T-helper 1 cell treated with Interleukin-12 subunit alpha and Interleukin-12 subunit beta and Interleukin-4 antibody, amounts not matched to agents 30 μg/mL and 1 μg/mL, for 36 hours (primary cell): ENCODE measurements around the gene LNX1.
"Not testable (repeated sequence)": the region's sequence is repeated elsewhere in the genome, so short reads cannot be mapped to it uniquely, and the experiment has no call there.

Experiments used
- H3K27ac Mint-ChIP-seq: one replicate; pipeline ENCODE4 v1.8.0; 2021; ENCODE audit warnings: mild to moderate bottlenecking, mixed read lengths
- H3K27me3 Mint-ChIP-seq: one replicate; pipeline ENCODE4 v1.8.0; 2021; ENCODE audit warnings: low read depth, mixed read lengths
- H3K36me3 Mint-ChIP-seq: one replicate; pipeline ENCODE4 v1.8.0; 2021; ENCODE audit warnings: low read depth, mixed read lengths
- H3K4me1 Mint-ChIP-seq: one replicate; pipeline ENCODE4 v1.8.0; 2021; ENCODE audit warnings: low read depth, mixed read lengths
- H3K4me3 Mint-ChIP-seq: one replicate; pipeline ENCODE4 v1.8.0; 2021; ENCODE audit warnings: mild to moderate bottlenecking, moderate library complexity, mixed read lengths
- H3K9me3 Mint-ChIP-seq: one replicate; pipeline ENCODE4 v1.8.0; 2021; ENCODE audit warnings: mixed read lengths

LNX1 gene

GRCh38 chr4:53477636-53478035 lies 113.7 kb downstream of the LNX1 start:
- Mint-ChIP-seq H3K36me3 (no peaks in the 10 kb centered on the region), H3K4me3 (no peak overlapping the region), H3K27me3 (no peaks in the 10 kb centered on the region), H3K4me1 (no peaks in the 10 kb centered on the region), H3K9me3 (no peaks in the 10 kb centered on the region), H3K27ac (no peak overlapping the region)

DNA sequence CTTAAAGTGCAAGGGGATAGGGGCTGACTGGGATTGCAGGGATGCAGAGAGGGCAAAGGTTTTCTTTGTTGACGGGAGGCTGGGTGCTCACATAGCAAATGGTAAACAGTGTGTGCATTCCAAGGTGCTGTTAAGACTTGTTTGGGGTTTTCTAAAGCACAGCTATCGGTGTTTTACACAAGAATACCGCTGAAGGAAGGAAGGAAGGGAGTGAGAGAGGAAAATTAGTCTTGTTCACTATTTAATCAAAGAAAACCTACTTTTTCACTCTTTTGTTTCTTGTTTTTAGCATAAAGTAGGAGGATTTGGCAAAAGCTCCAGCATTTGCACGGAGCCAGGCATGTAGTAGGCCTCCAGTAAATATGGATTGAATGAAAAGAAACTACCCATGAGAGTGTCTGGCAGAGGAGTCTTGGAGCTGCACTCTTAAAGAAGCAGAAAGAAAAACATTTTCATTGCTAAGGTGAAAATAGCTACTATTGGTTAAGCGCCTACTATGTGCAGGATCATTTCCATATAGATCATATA lies 114.2 kb downstream of the LNX1 start:
- Mint-ChIP-seq H3K27ac (no peak overlapping the region), H3K36me3 (no peaks in the 10 kb centered on the region), H3K4me1 (no peaks in the 10 kb centered on the region), H3K9me3 (no peaks in the 10 kb centered on the region), H3K4me3 (no peak overlapping the region), H3K27me3 (no peaks in the 10 kb centered on the region)

DNA sequence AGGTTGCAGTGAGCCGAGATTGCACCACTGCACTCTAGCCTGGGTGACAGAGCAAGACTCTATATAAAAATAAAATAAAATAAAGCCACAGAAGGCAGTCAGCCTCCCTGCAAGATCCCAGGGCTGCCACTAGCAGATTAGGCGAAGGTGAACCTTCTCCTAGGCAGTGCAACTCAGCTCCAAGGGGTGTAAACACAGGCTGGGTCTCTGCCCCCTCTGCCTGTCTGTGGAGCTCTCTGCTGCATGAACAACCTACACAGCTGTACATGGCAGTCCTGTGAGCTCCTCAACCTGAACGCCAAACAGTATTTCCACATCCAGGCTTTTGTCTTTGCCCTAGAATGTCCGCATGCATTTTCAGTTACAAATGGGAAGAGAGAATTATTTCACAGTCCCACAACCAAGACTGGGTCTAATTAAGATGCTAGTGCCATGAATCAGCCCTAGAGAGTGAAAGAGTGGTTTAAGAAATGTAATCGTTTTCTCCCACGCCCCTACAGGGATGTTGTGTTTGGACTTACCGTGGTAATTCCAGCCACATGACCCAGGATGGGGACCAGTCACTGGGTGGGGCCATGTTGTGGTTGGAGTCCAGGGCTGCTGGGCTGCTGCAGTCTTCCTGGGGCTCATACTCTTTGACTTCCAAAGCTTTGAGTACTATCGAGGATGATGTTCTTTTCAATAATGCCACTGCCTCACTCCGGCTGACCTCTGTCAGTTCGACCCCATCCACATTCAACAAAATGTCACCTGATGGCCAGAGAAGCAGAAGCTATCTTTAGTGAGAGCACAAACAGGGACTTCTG lies 114.9 kb downstream of the LNX1 start:
- Mint-ChIP-seq H3K4me1 (no peaks in the 10 kb centered on the region), H3K27me3 (no peaks in the 10 kb centered on the region), H3K36me3 (no peaks in the 10 kb centered on the region), H3K9me3 (no peaks in the 10 kb centered on the region), H3K27ac (no peak overlapping the region), H3K4me3 (no peak overlapping the region)

DNA sequence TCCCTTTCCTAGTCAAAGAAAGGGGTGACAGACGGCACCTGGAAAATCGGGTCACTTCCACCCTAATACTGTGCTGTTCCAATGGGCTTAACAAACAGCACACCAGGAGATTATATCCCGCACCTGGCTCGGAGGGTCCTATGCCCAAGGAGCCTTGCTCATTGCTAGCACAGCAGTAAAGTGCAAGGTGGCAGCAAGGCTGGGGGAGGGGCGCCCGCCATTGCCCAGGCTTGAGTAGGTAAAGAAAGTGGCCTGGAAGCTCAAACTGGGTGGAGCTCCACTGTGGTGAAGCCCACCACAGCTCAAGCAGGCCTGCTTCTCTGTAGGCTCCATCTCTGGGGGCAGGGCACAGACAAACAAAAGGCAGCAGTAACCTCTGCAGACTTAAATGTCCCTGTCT lies 124.7 kb downstream of the LNX1 start:
- H3K9me3 Mint-ChIP-seq = peaks cover 22% of the 10 kb centered on the region
- not testable (repeated sequence) for H3K27me3 Mint-ChIP-seq, H3K27ac Mint-ChIP-seq, H3K4me3 Mint-ChIP-seq, H3K4me1 Mint-ChIP-seq
- H3K36me3 Mint-ChIP-seq = peaks cover 11% of the 10 kb centered on the region

DNA sequence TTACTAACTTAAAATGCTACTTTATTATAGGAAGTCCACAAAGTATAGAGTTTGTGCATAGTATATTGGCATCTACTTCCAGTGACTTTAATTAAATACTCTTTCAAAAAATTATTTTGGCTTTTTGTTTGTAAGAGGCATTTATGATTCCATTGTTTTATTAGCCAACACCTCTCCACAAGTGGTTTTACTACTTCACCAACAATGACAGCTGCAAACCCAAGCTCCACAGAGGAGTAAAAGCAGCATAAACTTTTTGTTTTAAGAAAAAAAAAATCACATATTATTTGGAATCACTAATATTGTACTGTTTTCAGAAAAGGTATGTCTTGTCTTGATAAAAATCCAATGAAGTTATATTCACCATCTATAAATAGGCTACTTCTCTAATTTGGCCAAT lies 125.4 kb downstream of the LNX1 start:
- no peaks in the 10 kb centered on the region for H3K27me3 Mint-ChIP-seq
- no peaks in the 10 kb centered on the region for H3K4me1 Mint-ChIP-seq
- peaks cover 11% of the 10 kb centered on the region for H3K36me3 Mint-ChIP-seq
- H3K27ac Mint-ChIP-seq = no peak overlapping the region
- no peak overlapping the region for H3K4me3 Mint-ChIP-seq
- peaks cover 22% of the 10 kb centered on the region for H3K9me3 Mint-ChIP-seq

GRCh38 chr4:53465281-53465680 lies 126.0 kb downstream of the LNX1 start:
- no peak overlapping the region for H3K27ac Mint-ChIP-seq
- peaks cover 22% of the 10 kb centered on the region for H3K9me3 Mint-ChIP-seq
- H3K27me3 Mint-ChIP-seq = no peaks in the 10 kb centered on the region
- no peaks in the 10 kb centered on the region for H3K4me1 Mint-ChIP-seq
- H3K36me3 Mint-ChIP-seq = peaks cover 14% of the 10 kb centered on the region
- no peak overlapping the region for H3K4me3 Mint-ChIP-seq

DNA sequence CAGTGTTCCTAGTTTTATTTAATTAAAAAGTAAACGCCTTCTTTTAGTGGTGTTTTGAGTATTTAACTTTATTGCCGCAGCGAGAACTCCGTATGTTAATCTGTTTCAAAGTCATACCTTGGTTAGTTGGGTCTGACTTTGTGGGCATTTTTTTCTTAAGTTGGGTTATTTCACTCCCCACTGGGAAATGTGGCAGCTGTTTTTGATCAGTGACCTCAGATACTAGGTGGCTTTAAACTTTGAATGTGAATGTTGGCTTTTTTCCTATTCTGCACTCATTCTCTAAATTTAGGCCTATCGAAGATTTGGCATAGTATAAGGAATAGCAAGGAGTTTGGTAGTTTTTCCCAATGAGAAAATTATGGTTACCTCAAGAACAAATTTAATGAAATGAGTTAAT lies 127.9 kb downstream of the LNX1 start:
- no peaks in the 10 kb centered on the region for H3K4me1 Mint-ChIP-seq
- H3K4me3 Mint-ChIP-seq = no peak overlapping the region
- H3K27me3 Mint-ChIP-seq = no peaks in the 10 kb centered on the region
- H3K36me3 Mint-ChIP-seq = peaks cover 21% of the 10 kb centered on the region
- no peak overlapping the region for H3K27ac Mint-ChIP-seq
- peaks cover 14% of the 10 kb centered on the region for H3K9me3 Mint-ChIP-seq

- Mint-ChIP-seq H3K9me3 (no peaks in the 10 kb centered on the region), H3K27me3 (no peaks in the 10 kb centered on the region), H3K36me3 (peaks cover 25% of the 10 kb centered on the region), H3K27ac (no peak overlapping the region), H3K4me3 (no peak overlapping the region), H3K4me1 (no peaks in the 10 kb centered on the region)
Measured at GRCh38 chr4:53461244-53461643, 130.0 kb downstream of the LNX1 start.

GRCh38 chr4:53459548-53459947 lies 131.7 kb downstream of the LNX1 start:
- H3K27ac Mint-ChIP-seq = no peak overlapping the region
- no peaks in the 10 kb centered on the region for H3K27me3 Mint-ChIP-seq
- no peaks in the 10 kb centered on the region for H3K9me3 Mint-ChIP-seq
- H3K36me3 Mint-ChIP-seq = peaks cover 38% of the 10 kb centered on the region
- no peaks in the 10 kb centered on the region for H3K4me1 Mint-ChIP-seq
- H3K4me3 Mint-ChIP-seq = no peak overlapping the region

- no peak overlapping the region for H3K4me3 Mint-ChIP-seq
- no peaks in the 10 kb centered on the region for H3K27me3 Mint-ChIP-seq
- no peak overlapping the region for H3K27ac Mint-ChIP-seq
- no peaks in the 10 kb centered on the region for H3K4me1 Mint-ChIP-seq
- peaks cover 35% of the 10 kb centered on the region for H3K36me3 Mint-ChIP-seq
- H3K9me3 Mint-ChIP-seq = no peaks in the 10 kb centered on the region
Measured at GRCh38 chr4:53456178-53456577, 135.1 kb downstream of the LNX1 start.

DNA sequence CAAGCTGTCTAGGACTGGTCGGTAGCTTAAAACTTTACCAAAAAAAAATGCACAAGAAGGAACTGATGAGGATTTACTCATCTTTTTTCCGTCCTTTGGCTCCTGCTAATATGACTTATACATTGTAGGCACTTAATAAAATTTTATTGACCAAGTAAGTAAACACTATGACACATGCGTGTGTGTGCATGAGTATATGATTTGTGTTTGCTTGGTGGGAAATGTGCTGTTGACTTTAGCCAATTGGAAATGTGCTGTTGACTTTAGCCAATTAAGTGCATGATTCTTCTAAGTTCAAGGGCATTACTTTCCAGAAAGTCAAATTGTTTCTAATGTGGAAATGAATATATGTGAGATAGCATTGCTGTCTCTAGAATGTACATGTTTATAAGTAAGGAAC lies 135.5 kb downstream of the LNX1 start:
- no peak overlapping the region for H3K27ac Mint-ChIP-seq
- peaks cover 34% of the 10 kb centered on the region for H3K36me3 Mint-ChIP-seq
- no peaks in the 10 kb centered on the region for H3K27me3 Mint-ChIP-seq
- H3K9me3 Mint-ChIP-seq = no peaks in the 10 kb centered on the region
- no peak overlapping the region for H3K4me3 Mint-ChIP-seq
- H3K4me1 Mint-ChIP-seq = peaks cover under 1% of the 10 kb centered on the region

DNA sequence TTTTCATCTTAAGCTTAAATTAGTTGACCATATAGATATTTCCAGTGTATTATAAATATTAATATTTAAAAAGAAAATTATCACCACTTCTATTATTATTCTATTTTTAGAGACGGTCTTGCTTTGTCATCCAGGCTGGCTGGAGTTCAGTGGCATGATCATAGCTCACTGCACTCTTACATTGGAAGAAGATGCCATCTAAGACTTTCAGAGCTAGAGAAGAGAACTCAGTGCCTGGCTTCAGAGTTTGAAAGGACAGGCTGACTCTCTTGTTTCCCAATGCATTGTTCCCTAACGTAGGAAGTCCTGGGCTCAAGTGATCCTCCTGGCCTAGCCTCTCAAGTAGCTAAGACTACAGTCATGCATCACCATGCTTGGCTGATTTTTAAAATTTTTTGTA lies 137.9 kb downstream of the LNX1 start:
- Mint-ChIP-seq H3K36me3 (peaks cover 25% of the 10 kb centered on the region), H3K27me3 (no peaks in the 10 kb centered on the region), H3K27ac (no peak overlapping the region), H3K9me3 (no peaks in the 10 kb centered on the region), H3K4me3 (no peak overlapping the region), H3K4me1 (peaks cover 5% of the 10 kb centered on the region)

- Mint-ChIP-seq H3K4me1 (peaks cover 5% of the 10 kb centered on the region), H3K9me3 (no peaks in the 10 kb centered on the region), H3K27me3 (no peaks in the 10 kb centered on the region), H3K36me3 (peaks cover 25% of the 10 kb centered on the region), H3K4me3 (no peak overlapping the region), H3K27ac (no peak overlapping the region)
Measured at GRCh38 chr4:53450773-53451172, 140.5 kb downstream of the LNX1 start.

DNA sequence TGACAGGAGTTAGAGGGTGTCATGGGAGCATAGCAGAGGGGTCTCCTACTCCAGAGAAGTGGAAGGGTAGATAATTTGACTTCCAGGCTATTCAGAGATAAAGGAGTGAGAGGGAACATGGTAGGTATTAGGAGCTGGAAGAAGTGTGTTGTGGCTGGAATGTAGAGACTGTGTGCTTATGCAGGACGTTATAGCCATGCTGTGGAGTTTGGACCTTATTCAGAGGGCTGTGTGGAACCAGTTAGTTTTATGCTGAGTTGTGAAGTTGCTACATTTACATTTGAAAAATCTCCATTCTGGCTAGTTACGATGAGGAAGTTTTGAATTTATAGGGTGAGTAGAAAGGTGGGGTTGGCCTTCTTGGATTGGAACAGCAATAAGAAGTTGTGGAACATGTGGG lies 146.3 kb downstream of the LNX1 start:
- Mint-ChIP-seq H3K27me3 (no peaks in the 10 kb centered on the region), H3K36me3 (peaks cover 31% of the 10 kb centered on the region), H3K4me1 (peaks cover 2% of the 10 kb centered on the region), H3K27ac (no peak overlapping the region), H3K9me3 (no peaks in the 10 kb centered on the region), H3K4me3 (no peak overlapping the region)

DNA sequence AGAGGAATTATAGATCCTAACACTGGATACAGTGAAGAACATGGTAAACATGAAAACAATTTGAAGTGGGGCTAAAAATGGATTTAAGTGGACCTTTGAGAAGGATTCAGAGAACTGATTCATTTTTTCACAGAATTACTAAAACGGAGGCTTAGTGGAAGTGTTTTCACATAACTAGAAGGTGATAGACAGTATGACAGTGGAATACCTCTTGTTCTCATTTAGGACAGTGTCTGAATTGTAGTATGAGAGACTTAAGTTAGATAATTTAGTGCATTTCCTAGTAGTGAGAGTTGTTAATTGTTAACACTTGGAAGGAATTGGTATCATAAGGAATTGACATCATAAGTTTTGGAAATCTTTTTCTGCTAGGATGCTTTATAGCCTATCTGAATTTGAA lies 149.7 kb downstream of the LNX1 start:
- Mint-ChIP-seq H3K27me3 (no peaks in the 10 kb centered on the region), H3K4me1 (peaks cover 2% of the 10 kb centered on the region), H3K9me3 (no peaks in the 10 kb centered on the region), H3K36me3 (peaks cover 40% of the 10 kb centered on the region), H3K4me3 (no peak overlapping the region), H3K27ac (no peak overlapping the region)
